HEK293 (cell line): ENCODE data around the gene CDK19.

Experiments
- CTCF ChIA-PET: fragments of 350-600 bp; formaldehyde crosslinking; extraction: SDS; loops from one replicate; lab custom pipeline; 2021; ENCODE audit warnings: antibody characterized with exemption; lab: Yijun Ruan, JAX
- POLR2A ChIA-PET: fragments of 300-600 bp; formaldehyde crosslinking; extraction: SDS; loops from one replicate; lab custom pipeline; 2020; ENCODE audit warnings: antibody characterized with exemption, inconsistent platforms; lab: Yijun Ruan, JAX
- H3K27ac ChIP-seq: fragments of 200-500 bp; sonication (Bioruptor generic); 2 replicates; pipeline ENCODE4 v1.5.1; 2014; ENCODE audit warnings: low read depth, low read length, control low read depth, inconsistent platforms; ENCODE audit errors: extremely low read depth
- H3K36me3 ChIP-seq, 2 experiments: fragments of 200-500 bp in 1 of 2; sonication (Bioruptor generic) in 1 of 2; 1 replicate in 1 of 2; 2 replicates in 1 of 2; pipeline ENCODE4 v1.5.1; 2014 to 2017; ENCODE audit warnings: inconsistent platforms in 2 of 2, low read length in 2 of 2; ENCODE audit not compliant: control insufficient read depth in 2 of 2, insufficient read depth in 1 of 2
- H3K4me1 ChIP-seq: fragments of 200-500 bp; sonication (Bioruptor generic); 2 replicates; pipeline ENCODE4 v1.5.1; 2014; ENCODE audit warnings: mild to moderate bottlenecking, low read length, inconsistent platforms; ENCODE audit not compliant: control insufficient read depth, insufficient read depth
- H3K4me3 ChIP-seq: 2 replicates; pipeline ENCODE4 v1.5.1; 2011; ENCODE audit warnings: low read depth, mild to moderate bottlenecking, control low read depth, low read length, moderate library complexity
- H3K9me3 ChIP-seq: fragments of 200-500 bp; sonication (Bioruptor generic); 2 replicates; pipeline ENCODE4 v1.5.1; 2014; ENCODE audit warnings: low read depth, low read length, inconsistent platforms; ENCODE audit not compliant: control insufficient read depth, insufficient read depth
- GLIS1 ChIP-seq: fragments of 450-650 bp; formaldehyde crosslinking; IDR thresholded peaks from 2 replicates; pipeline ENCODE4 v1.5.1; 2016; ENCODE audit warnings: missing biosample characterization, missing genetic modification characterization
- HOXA7 ChIP-seq: sonication (generic); formaldehyde crosslinking; IDR thresholded peaks from 2 replicates; pipeline ENCODE4 v1.8.1; 2022; ENCODE audit warnings: missing genetic modification reagents, borderline replicate concordance
- PRDM1 ChIP-seq: fragments of 450-650 bp; formaldehyde crosslinking; IDR thresholded peaks from 2 replicates; pipeline ENCODE4; 2016; ENCODE audit warnings: missing biosample characterization, missing genetic modification characterization
- SETDB1 ChIP-seq: IDR thresholded peaks from one replicate; pipeline ENCODE4 v1.6.1; 2017; ENCODE audit warnings: mild to moderate bottlenecking, low read length, moderate library complexity, mixed read lengths; ENCODE audit not compliant: insufficient read length
- WT1 ChIP-seq: fragments of 450-650 bp; formaldehyde crosslinking; IDR thresholded peaks from 2 replicates; pipeline ENCODE4 v1.5.1; 2016; ENCODE audit warnings: missing biosample characterization, missing genetic modification characterization
- ZIC2 ChIP-seq: fragments of 450-650 bp; formaldehyde crosslinking; IDR thresholded peaks from 2 replicates; pipeline ENCODE4 v1.5.1; 2016; ENCODE audit warnings: missing biosample characterization, missing genetic modification characterization
- ZNF174 ChIP-seq: fragments of 450-650 bp; formaldehyde crosslinking; IDR thresholded peaks from 2 replicates; pipeline ENCODE4 v1.5.0; 2017; ENCODE audit warnings: missing biosample characterization, mild to moderate bottlenecking, missing genetic modification characterization
- ZNF501 ChIP-seq: fragments of 450-650 bp; formaldehyde crosslinking; IDR thresholded peaks from 2 replicates; pipeline ENCODE4 v1.5.1; 2016; ENCODE audit warnings: missing biosample characterization, missing genetic modification characterization
- ZNF610 ChIP-seq: fragments of 450-650 bp; formaldehyde crosslinking; IDR thresholded peaks from 2 replicates; pipeline ENCODE4 v1.5.1; 2016; ENCODE audit warnings: missing biosample characterization, missing genetic modification characterization, borderline replicate concordance
- ZNF76 ChIP-seq: fragments of 450-650 bp; formaldehyde crosslinking; IDR thresholded peaks from 2 replicates; pipeline ENCODE4; 2016; ENCODE audit warnings: low read depth, missing biosample characterization, missing genetic modification characterization, borderline replicate concordance
- TF ChIP-seq, protein P1 (sequence below): fragments of 450-650 bp; formaldehyde crosslinking; IDR thresholded peaks from 2 replicates; pipeline ENCODE4 v1.5.1; 2016; ENCODE audit warnings: missing biosample characterization, missing genetic modification characterization
- TF ChIP-seq, protein P2 (sequence below): fragments of 450-650 bp; formaldehyde crosslinking; IDR thresholded peaks from 2 replicates; pipeline ENCODE4 v1.5.1; 2017; ENCODE audit warnings: missing biosample characterization, missing genetic modification characterization
- TF ChIP-seq, protein P3 (sequence below): fragments of 450-650 bp; formaldehyde crosslinking; conservative IDR thresholded peaks from 2 replicates; pipeline ENCODE4 v1.5.1; 2016; ENCODE audit warnings: low read depth, missing biosample characterization, missing genetic modification characterization

The CDK19 gene

DNA sequence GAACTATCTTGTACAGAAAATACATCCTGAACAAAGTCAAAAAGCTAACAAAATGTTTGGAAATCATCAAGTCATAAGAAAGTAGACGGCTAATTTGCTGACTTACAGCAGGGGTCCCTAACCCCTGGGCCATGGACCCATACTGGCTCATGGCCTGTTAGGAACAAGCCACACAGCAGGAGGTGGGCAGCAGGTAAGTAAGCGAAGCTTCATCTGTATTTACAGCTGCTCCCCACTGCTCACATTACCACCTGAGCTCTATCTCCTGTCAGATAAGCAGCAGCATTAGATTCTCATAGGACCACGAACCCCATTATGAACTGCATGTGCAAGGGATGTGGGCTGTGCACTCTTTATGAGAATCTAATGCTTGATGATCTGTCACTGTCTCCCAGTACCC is 115.5 kb downstream of the CDK19 start:
- H3K4me3 ChIP-seq: no peak overlapping the region
- no peaks in the 10 kb centered on the region for H3K36me3 ChIP-seq
- no peak overlapping the region for H3K27ac ChIP-seq
- ChIA-PET POLR2A (interaction anchor here (0.6 to 1.2 kb wide), 2 partner anchors 175 to 228 kb away, joined by 3 to 4 read pairs; partner anchors contain the start of gene AMD1), CTCF (interaction anchor here (1.0 kb wide), 1 partner anchor 8 kb away, joined by 4 read pairs; no protein-coding TSS in a partner anchor)
- H3K4me1 ChIP-seq: no peaks in the 10 kb centered on the region
- TF ChIP-seq ZNF610 (tag by site-specific recombination) (peak; percentile 94), ZIC2 (peak; percentile 35; the same call in 1 of the 2 replicates), GLIS1 (tag by site-specific recombination) (no peak)
- H3K9me3 ChIP-seq: no peaks in the 10 kb centered on the region

DNA sequence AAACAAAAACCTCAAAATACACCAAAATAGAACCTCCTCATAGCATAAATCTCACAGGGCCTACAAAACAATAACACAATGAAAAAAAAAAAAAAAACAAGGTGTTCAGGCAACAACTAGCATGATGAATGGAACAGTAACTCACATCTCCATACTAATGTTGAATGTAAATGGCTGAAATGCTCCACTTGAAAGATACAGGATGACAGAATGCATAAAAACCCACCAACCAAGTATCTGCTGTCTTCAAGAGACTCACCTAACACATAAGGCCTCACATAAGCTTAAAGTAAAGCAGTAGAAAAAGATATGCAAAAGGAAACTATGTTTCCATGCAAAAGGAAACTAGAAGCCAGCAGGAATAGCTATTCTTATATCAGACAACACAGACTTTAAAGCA is 121.3 kb downstream of the CDK19 start:
- H3K4me3 ChIP-seq: no peak overlapping the region
- ChIA-PET POLR2A (no interaction called here), CTCF (interaction anchor here (2.9 kb wide), 1 partner anchor 12 kb away, joined by 9 read pairs; no protein-coding TSS in a partner anchor)
- H3K27ac ChIP-seq: no peak overlapping the region
- H3K4me1 ChIP-seq: peaks cover 8% of the 10 kb centered on the region; the same call in 1 of the 2 replicates
- no peaks in the 10 kb centered on the region for H3K36me3 ChIP-seq
- no peak for TF ChIP-seq ZNF610 (tag by site-specific recombination)
- no peak for TF ChIP-seq HOXA7 (CRISPR knock-in tag)
- no peak for TF ChIP-seq ZNF174
- TF ChIP-seq SETDB1: peak; percentile 93
- no peak for TF ChIP-seq PRDM1 (tag by site-specific recombination)
- TF ChIP-seq, protein P1, sequence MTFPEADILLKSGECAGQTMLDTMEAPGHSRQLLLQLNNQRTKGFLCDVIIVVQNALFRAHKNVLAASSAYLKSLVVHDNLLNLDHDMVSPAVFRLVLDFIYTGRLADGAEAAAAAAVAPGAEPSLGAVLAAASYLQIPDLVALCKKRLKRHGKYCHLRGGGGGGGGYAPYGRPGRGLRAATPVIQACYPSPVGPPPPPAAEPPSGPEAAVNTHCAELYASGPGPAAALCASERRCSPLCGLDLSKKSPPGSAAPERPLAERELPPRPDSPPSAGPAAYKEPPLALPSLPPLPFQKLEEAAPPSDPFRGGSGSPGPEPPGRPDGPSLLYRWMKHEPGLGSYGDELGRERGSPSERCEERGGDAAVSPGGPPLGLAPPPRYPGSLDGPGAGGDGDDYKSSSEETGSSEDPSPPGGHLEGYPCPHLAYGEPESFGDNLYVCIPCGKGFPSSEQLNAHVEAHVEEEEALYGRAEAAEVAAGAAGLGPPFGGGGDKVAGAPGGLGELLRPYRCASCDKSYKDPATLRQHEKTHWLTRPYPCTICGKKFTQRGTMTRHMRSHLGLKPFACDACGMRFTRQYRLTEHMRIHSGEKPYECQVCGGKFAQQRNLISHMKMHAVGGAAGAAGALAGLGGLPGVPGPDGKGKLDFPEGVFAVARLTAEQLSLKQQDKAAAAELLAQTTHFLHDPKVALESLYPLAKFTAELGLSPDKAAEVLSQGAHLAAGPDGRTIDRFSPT (tag by site-specific recombination): no peak
- no peaks in the 10 kb centered on the region for H3K9me3 ChIP-seq

DNA sequence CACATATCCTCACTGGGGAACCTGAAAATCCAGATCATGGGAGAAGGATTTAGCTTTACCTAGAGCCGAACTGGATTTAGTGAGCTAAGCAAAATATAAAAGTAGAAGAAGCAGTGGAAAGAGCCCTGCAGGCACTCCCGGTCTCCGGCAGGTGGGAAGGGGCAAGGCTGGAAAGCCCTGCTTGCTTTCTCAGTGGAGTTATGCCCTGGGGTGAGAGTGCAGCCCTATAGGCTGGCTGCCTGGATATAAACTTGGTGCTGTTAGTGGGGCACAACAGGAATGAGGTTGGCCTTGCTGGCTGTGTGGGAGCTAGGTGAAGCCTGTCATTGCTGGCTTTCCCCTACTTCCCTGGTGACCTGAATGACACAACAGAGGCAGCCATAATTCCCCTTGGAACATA is 122.0 kb downstream of the CDK19 start:
- Histone ChIP-seq H3K4me1 (peaks cover 9% of the 10 kb centered on the region; the same call in 1 of the 2 replicates), H3K27ac (no peak overlapping the region), H3K4me3 (no peak overlapping the region), H3K9me3 (no peaks in the 10 kb centered on the region), H3K36me3 (no peaks in the 10 kb centered on the region)
- POLR2A ChIA-PET: interaction anchor here (1.0 kb wide), 1 partner anchor 182 kb away, joined by 4 read pairs; the partner anchor contains the start of gene AMD1
- no peak for TF ChIP-seq WT1 (tag by site-specific recombination)
- no peak for TF ChIP-seq ZNF76 (tag by site-specific recombination)
- TF ChIP-seq, protein P2, sequence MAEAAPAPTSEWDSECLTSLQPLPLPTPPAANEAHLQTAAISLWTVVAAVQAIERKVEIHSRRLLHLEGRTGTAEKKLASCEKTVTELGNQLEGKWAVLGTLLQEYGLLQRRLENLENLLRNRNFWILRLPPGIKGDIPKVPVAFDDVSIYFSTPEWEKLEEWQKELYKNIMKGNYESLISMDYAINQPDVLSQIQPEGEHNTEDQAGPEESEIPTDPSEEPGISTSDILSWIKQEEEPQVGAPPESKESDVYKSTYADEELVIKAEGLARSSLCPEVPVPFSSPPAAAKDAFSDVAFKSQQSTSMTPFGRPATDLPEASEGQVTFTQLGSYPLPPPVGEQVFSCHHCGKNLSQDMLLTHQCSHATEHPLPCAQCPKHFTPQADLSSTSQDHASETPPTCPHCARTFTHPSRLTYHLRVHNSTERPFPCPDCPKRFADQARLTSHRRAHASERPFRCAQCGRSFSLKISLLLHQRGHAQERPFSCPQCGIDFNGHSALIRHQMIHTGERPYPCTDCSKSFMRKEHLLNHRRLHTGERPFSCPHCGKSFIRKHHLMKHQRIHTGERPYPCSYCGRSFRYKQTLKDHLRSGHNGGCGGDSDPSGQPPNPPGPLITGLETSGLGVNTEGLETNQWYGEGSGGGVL (tag by site-specific recombination): no peak
- no peak for TF ChIP-seq ZNF501
- TF ChIP-seq, protein P3, sequence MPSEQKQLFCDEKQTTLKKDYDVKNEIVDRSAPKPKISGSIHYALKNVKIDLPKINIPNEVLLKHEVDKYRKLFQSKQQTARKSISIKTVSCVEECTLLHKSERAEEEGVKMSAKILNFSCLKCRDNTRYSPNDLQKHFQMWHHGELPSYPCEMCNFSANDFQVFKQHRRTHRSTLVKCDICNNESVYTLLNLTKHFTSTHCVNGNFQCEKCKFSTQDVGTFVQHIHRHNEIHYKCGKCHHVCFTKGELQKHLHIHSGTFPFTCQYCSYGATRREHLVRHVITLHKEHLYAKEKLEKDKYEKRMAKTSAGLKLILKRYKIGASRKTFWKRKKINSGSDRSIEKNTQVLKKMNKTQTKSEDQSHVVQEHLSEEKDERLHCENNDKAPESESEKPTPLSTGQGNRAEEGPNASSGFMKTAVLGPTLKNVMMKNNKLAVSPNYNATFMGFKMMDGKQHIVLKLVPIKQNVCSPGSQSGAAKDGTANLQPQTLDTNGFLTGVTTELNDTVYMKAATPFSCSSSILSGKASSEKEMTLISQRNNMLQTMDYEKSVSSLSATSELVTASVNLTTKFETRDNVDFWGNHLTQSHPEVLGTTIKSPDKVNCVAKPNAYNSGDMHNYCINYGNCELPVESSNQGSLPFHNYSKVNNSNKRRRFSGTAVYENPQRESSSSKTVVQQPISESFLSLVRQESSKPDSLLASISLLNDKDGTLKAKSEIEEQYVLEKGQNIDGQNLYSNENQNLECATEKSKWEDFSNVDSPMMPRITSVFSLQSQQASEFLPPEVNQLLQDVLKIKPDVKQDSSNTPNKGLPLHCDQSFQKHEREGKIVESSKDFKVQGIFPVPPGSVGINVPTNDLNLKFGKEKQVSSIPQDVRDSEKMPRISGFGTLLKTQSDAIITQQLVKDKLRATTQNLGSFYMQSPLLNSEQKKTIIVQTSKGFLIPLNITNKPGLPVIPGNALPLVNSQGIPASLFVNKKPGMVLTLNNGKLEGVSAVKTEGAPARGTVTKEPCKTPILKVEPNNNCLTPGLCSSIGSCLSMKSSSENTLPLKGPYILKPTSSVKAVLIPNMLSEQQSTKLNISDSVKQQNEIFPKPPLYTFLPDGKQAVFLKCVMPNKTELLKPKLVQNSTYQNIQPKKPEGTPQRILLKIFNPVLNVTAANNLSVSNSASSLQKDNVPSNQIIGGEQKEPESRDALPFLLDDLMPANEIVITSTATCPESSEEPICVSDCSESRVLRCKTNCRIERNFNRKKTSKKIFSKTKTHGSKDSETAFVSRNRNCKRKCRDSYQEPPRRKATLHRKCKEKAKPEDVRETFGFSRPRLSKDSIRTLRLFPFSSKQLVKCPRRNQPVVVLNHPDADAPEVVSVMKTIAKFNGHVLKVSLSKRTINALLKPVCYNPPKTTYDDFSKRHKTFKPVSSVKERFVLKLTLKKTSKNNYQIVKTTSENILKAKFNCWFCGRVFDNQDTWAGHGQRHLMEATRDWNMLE: no peak
- CTCF ChIA-PET: interaction anchor here (2.9 kb wide), 1 partner anchor 11 kb away, joined by 9 read pairs; no protein-coding TSS in a partner anchor
